Upper lobe of left lung (tissue), 6 donors: Measurements from ENCODE around the gene AIF1. TPM values are rescaled to one million over a fixed set of nuclear protein-coding genes. Genes with fewer than 3 reads are reported as not detected.

Experiments used
- ATAC-seq, 2 donors: fragments of 200-7000 bp; cut with Tn5 transposase; one replicate each; pipeline ENCODE4 v1.9.1; 2022; ENCODE audit warnings: mild to moderate bottlenecking in 2 of 2, moderate library complexity in 2 of 2; ENCODE audit not compliant: low FRiP score in 2 of 2
- DNase-seq, 2 donors: peaks; one replicate each; pipeline ENCODE4 v3.0.0-alpha.2; 2019 to 2020
- H3K27ac ChIP-seq, 4 donors: fragments of 200-600 bp; sonication (generic); one replicate each; pipeline ENCODE4 v1.5.1; 2016 to 2019
- H3K27me3 ChIP-seq, 4 donors: fragments of 200-600 bp; sonication (generic); one replicate each; pipeline ENCODE4 v1.5.1; 2017 to 2019
- H3K36me3 ChIP-seq, 4 donors: fragments of 200-600 bp; sonication (generic); one replicate each; pipeline ENCODE4 v1.5.1; 2016 to 2019
- H3K4me1 ChIP-seq, 4 donors: fragments of 200-600 bp; sonication (generic); one replicate each; pipeline ENCODE4 v1.5.1; 2018 to 2019
- H3K4me3 ChIP-seq, 4 donors: fragments of 200-600 bp; sonication (generic); one replicate each; pipeline ENCODE4 v1.5.1; 2017 to 2019; ENCODE audit warnings: mild to moderate bottlenecking in 2 of 4, moderate library complexity in 1 of 4
- H3K9me3 ChIP-seq, 4 donors: fragments of 200-600 bp; sonication (generic); one replicate each; pipeline ENCODE4 v1.5.1; 2018 to 2019
- EP300 ChIP-seq, 4 donors: sonication (generic); formaldehyde crosslinking; IDR thresholded peaks; one replicate each; pipeline ENCODE4 v1.5.1; 2017; ENCODE audit warnings: antibody characterized with exemption in 4 of 4, control low read depth in 2 of 4
- POLR2A ChIP-seq, 4 donors: fragments of 450-650 bp; IDR thresholded peaks; one replicate each; pipeline ENCODE4 v1.5.1; 2016 to 2017; ENCODE audit warnings: antibody characterized with exemption in 4 of 4, mild to moderate bottlenecking in 2 of 4
- POLR2AphosphoS5 ChIP-seq, 2 donors: sonication (generic); formaldehyde crosslinking; IDR thresholded peaks; one replicate each; pipeline ENCODE4 v1.5.1; 2017; ENCODE audit warnings: antibody characterized with exemption in 2 of 2
- WGBS, 2 donors: methylation state at CpG; one replicate each; pipeline ENCODE4 v1.1.5; 2017 to 2018; 5-methylcytosine and 5-hydroxymethylcytosine counted together
- small RNA-seq, 4 donors: library from RNA; depleted of rRNA; stranded (forward); fragments of <200 nt; gene quantifications; one replicate each; pipeline ENCODE3, GENCODE V24; 2016
- total RNA-seq, 6 donors: library from RNA; depleted of rRNA in 4 of 6; stranded (reverse); fragments of >200 nt in 4 of 6; gene quantifications; one replicate each; pipeline versions ENCODE4 v1.1.0 to v1.2.1, GENCODE V29; 2016 to 2021
- TF ChIP-seq, protein P1 (sequence below), 6 experiments: fragments of 450-650 bp in 4 of 6; fragments of 200-600 bp in 2 of 6; sonication (generic) in 2 of 6; IDR thresholded peaks; one replicate each; pipeline ENCODE4 v1.5.1; 2016 to 2019; ENCODE audit warnings: antibody characterized with exemption in 6 of 6
- donor health status: DM: no; HTN: no; CAD: no; lungs with moderate emphysema.
- donor health status: DM: no; HTN: yes; CAD: no; lungs with severe emphysema.

AIF1 gene
- total RNA-seq, 6 donors from 2014 or later, result 18.5 to 106 (median 79.7) TPM

DNA sequence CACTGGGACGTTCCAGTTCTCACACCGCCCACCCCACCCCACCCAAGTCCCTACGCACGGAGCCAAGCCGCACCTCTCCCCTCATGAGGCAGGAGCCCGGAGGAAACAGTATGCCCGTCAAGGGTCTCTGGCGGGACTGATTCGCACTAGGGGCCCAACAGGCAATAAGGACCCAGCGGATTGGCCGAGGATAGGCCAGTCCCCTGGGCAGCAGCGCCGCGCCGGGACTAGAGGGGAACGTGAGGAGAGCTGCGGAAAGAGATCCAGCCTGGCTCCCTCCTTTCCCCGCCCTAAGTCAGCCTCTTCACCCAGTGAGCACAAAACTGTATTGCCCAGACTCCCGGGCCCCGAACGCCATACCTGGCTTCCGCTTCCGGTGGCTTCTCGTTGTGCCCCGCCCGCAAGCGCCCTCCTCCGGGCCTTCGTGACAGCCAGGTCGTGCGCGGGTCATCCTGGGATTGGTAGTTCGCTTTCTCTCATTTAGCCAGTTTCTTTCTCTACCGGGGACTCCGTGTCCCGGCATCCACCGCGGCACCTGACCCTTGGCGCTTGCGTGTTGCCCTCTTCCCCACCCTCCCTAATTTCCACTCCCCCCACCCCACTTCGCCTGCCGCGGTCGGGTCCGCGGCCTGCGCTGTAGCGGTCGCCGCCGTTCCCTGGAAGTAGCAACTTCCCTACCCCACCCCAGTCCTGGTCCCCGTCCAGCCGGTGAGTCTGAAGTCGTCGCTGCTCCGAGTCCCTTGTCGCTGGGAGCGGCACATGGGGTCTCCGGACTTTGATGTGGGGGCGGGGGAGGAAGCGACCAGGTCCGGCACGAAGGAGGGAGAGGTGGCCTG, 50.7 kb downstream of the AIF1 start, which contains the start of gene CSNK2B:
Gene CSNK2B (plus strand): TSS at position 580 of the 836 bp plus-strand sequence. CDS start 752 bp downstream, outside the sequence.
- whole genome bisulfite sequencing, 2 donors, result 0% methylated on average over 10 to 52 of the region's 63 CpGs
- no peaks in the 10 kb centered on the region for H3K9me3 ChIP-seq
- TF ChIP-seq, protein P1, sequence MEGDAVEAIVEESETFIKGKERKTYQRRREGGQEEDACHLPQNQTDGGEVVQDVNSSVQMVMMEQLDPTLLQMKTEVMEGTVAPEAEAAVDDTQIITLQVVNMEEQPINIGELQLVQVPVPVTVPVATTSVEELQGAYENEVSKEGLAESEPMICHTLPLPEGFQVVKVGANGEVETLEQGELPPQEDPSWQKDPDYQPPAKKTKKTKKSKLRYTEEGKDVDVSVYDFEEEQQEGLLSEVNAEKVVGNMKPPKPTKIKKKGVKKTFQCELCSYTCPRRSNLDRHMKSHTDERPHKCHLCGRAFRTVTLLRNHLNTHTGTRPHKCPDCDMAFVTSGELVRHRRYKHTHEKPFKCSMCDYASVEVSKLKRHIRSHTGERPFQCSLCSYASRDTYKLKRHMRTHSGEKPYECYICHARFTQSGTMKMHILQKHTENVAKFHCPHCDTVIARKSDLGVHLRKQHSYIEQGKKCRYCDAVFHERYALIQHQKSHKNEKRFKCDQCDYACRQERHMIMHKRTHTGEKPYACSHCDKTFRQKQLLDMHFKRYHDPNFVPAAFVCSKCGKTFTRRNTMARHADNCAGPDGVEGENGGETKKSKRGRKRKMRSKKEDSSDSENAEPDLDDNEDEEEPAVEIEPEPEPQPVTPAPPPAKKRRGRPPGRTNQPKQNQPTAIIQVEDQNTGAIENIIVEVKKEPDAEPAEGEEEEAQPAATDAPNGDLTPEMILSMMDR (IDR thresholded peaks at IDR 0.05), result no peak
- peak; percentile 75 to 83 for TF ChIP-seq POLR2AphosphoS5 (IDR thresholded peaks at IDR 0.05)
- peak in 3 of 4 donors; percentile 72 to 91 (median 86) for TF ChIP-seq POLR2A (IDR thresholded peaks at IDR 0.05)
- no peaks in the 10 kb centered on the region for H3K27me3 ChIP-seq
- H3K4me1 ChIP-seq, result peaks cover 30 to 67% (median 45%) of the 10 kb centered on the region in 4 donors
- peak within 1 kb of the TSS; percentile 95 to 98 (median 97) for H3K27ac ChIP-seq
- DNase-seq, result peak; percentile 98 to 100
- H3K4me3 ChIP-seq, result peak within 1 kb of the TSS; percentile 71 to 96 (median 84)
- peak; percentile 96 to 97 for ATAC-seq
- H3K36me3 ChIP-seq, result peaks cover 26 to 58% (median 44%) of the 10 kb centered on the region in 4 donors

DNA sequence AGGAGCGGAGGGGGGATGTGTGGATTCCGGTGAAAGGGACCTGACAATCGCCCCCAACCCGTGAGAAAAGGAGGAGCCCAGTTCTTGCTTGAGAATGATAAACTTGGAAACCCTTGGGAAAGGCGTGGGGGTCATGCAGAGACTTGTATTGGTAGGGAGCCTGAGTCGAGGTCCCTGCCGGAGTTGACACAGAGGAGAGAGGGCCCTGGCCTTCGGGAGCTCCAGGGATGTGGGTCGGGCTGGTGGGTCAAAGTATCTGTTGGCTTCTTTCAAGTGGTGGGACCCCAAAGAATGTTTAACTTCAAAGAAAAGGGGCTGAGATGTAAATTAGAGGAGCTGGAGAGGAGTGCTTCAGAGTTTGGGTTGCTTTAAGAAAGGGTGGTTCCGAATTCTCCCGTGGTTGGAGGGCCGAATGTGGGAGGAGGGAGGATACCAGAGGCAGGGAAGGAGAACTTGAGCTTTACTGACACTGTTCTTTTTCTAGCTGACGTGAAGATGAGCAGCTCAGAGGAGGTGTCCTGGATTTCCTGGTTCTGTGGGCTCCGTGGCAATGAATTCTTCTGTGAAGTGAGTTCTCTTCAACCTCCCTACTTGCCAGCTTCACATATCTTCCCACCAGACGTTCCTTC, 51.4 kb downstream of the AIF1 start:
- H3K4me3 ChIP-seq, result peak overlapping the region; percentile 22 to 96 (median 84)
- no peak for ATAC-seq
- no peak for DNase-seq
- H3K27me3 ChIP-seq, result no peaks in the 10 kb centered on the region
- no peaks in the 10 kb centered on the region for H3K9me3 ChIP-seq
- peak overlapping the region; percentile 95 to 98 (median 97) for H3K27ac ChIP-seq
- TF ChIP-seq, protein P1 (IDR thresholded peaks at IDR 0.05), result no peak
- no peak for TF ChIP-seq EP300 (IDR thresholded peaks at IDR 0.05)
- TF ChIP-seq POLR2AphosphoS5 (IDR thresholded peaks at IDR 0.05), result no peak
- TF ChIP-seq POLR2A (IDR thresholded peaks at IDR 0.05), result no peak
- 2 to 5% methylated on average over 15 of the region's 15 CpGs for WGBS, 2 donors
- H3K4me1 ChIP-seq, result peaks cover 25 to 60% (median 38%) of the 10 kb centered on the region in 4 donors
- peaks cover 29 to 64% (median 51%) of the 10 kb centered on the region in 4 donors for H3K36me3 ChIP-seq

Small RNA genes within 50 kb of the gene (small RNA-seq; reads per million reads assigned to genes)
- 0 reads per million in 4 donors for gene MIR6832
- 0 reads per million in 4 donors for gene RF00019
- gene SNORA38, result 2.2 to 6.4 (median 2.6) reads per million in 4 donors
- 0 reads per million in 4 donors for gene UQCRHP1

Other genes starting within 250 kb of the AIF1 start
- 10 to 100 TPM; 21.6 to 81.7 (median 31.4) TPM for gene MICA, start 211.6 kb upstream of the AIF1 start, total RNA-seq
- 10 to 100 TPM in 4 of 6 donors, 1 to 10 TPM in 2; 4.9 to 14.4 (median 11.3) TPM for gene MICB, start 117.1 kb upstream of the AIF1 start, total RNA-seq
- not detected for gene MCCD1, start 86.3 kb upstream of the AIF1 start, total RNA-seq
- 100 to 1,000 TPM; 201 to 541 (median 270) TPM for gene DDX39B, start 73.2 kb upstream of the AIF1 start, total RNA-seq
- gene ATP6V1G2, start 68.6 kb upstream of the AIF1 start, total RNA-seq, result 1 to 10 TPM in 4 of 6 donors, under 1 TPM in 2; 0.55 to 2.0 (median 1.1) TPM
- 10 to 100 TPM; 18.2 to 45.1 (median 23.8) TPM for gene NFKBIL1, start 67.6 kb upstream of the AIF1 start, total RNA-seq
- 1 to 10 TPM in 2 of 6 donors, not detected in 4; 1.6 to 1.8 TPM for gene LTA, start 42.9 kb upstream of the AIF1 start, total RNA-seq
- 1 to 10 TPM in 5 of 6 donors, under 1 TPM in 1; 0.33 to 6.6 (median 2.9) TPM for gene TNF, start 39.7 kb upstream of the AIF1 start, total RNA-seq
- gene LTB, start 32.8 kb upstream of the AIF1 start, total RNA-seq, result 10 to 100 TPM in 1 of 6 donors, 1 to 10 TPM in 2, not detected in 3; 1.3 to 18.7 (median 8.2) TPM
- 100 to 1,000 TPM in 1 of 6 donors, 10 to 100 TPM in 3, 1 to 10 TPM in 2; 7.7 to 132 (median 33.5) TPM for gene LST1, start 29.0 kb upstream of the AIF1 start, total RNA-seq
- gene NCR3, start 22.2 kb upstream of the AIF1 start, total RNA-seq, result 1 to 10 TPM in 1 of 6 donors, under 1 TPM in 3, not detected in 2; 0.54 to 2.0 (median 0.70) TPM
- gene PRRC2A, start 5.5 kb downstream of the AIF1 start, total RNA-seq, result 100 to 1,000 TPM in 4 of 6 donors, 10 to 100 TPM in 2; 80.1 to 154 (median 125) TPM
- gene BAG6, start 37.4 kb downstream of the AIF1 start, total RNA-seq, result 100 to 1,000 TPM; 190 to 421 (median 294) TPM
- 1 to 10 TPM in 5 of 6 donors, under 1 TPM in 1; 0.89 to 4.3 (median 2.1) TPM for gene APOM, start 40.7 kb downstream of the AIF1 start, total RNA-seq
- gene C6orf47, start 45.5 kb downstream of the AIF1 start, total RNA-seq, result 10 to 100 TPM; 25.0 to 30.1 (median 28.4) TPM
- gene GPANK1, start 49.8 kb downstream of the AIF1 start, total RNA-seq, result 10 to 100 TPM; 12.0 to 45.1 (median 16.6) TPM
- gene CSNK2B, start 50.8 kb downstream of the AIF1 start, total RNA-seq, result 100 to 1,000 TPM; 105 to 172 (median 130) TPM
- gene LY6G5B, start 54.7 kb downstream of the AIF1 start, total RNA-seq, result 10 to 100 TPM in 4 of 6 donors, 1 to 10 TPM in 2; 6.7 to 22.0 (median 12.3) TPM
- 1 to 10 TPM in 4 of 6 donors, not detected in 2; 1.8 to 4.4 (median 3.1) TPM for gene LY6G5C, start 65.8 kb downstream of the AIF1 start, total RNA-seq
- gene ABHD16A, start 88.1 kb downstream of the AIF1 start, total RNA-seq, result 10 to 100 TPM; 42.1 to 62.5 (median 51.6) TPM
- 1 to 10 TPM in 4 of 6 donors, under 1 TPM in 2; 0.63 to 9.4 (median 1.7) TPM for gene LY6G6F, start 91.6 kb downstream of the AIF1 start, total RNA-seq
- not detected for gene LY6G6D, start 100.1 kb downstream of the AIF1 start, total RNA-seq
- gene LY6G6C, start 106.5 kb downstream of the AIF1 start, total RNA-seq, result under 1 TPM in 1 of 6 donors, not detected in 5; 0.23 TPM
- 1 to 10 TPM in 3 of 6 donors, under 1 TPM in 2, not detected in 1; 0.30 to 4.1 (median 1.2) TPM for gene MPIG6B, start 108.1 kb downstream of the AIF1 start, total RNA-seq
- 100 to 1,000 TPM in 2 of 6 donors, 10 to 100 TPM in 4; 46.6 to 157 (median 83.7) TPM for gene DDAH2, start 114.1 kb downstream of the AIF1 start, total RNA-seq
- 100 to 1,000 TPM; 138 to 497 (median 277) TPM for gene CLIC1, start 121.3 kb downstream of the AIF1 start, total RNA-seq
- 10 to 100 TPM in 4 of 6 donors, 1 to 10 TPM in 2; 7.3 to 52.4 (median 13.1) TPM for gene MSH5, start 124.8 kb downstream of the AIF1 start, total RNA-seq
- gene SAPCD1, start 147.4 kb downstream of the AIF1 start, total RNA-seq, result 10 to 100 TPM in 1 of 6 donors, 1 to 10 TPM in 5; 1.1 to 15.7 (median 5.3) TPM
- 1 to 10 TPM; 4.0 to 7.4 (median 6.6) TPM for gene VWA7, start 162.1 kb downstream of the AIF1 start, total RNA-seq
- 10 to 100 TPM; 21.2 to 67.8 (median 39.7) TPM for gene VARS1, start 180.5 kb downstream of the AIF1 start, total RNA-seq
- 10 to 100 TPM in 5 of 6 donors, 1 to 10 TPM in 1; 5.0 to 44.9 (median 20.9) TPM for gene LSM2, start 191.7 kb downstream of the AIF1 start, total RNA-seq
- gene HSPA1L, start 200.0 kb downstream of the AIF1 start, total RNA-seq, result 1 to 10 TPM in 5 of 6 donors, under 1 TPM in 1; 0.89 to 3.1 (median 2.0) TPM
- 100 to 1,000 TPM in 5 of 6 donors, 10 to 100 TPM in 1; 80.7 to 236 (median 144) TPM for gene HSPA1A, start 200.3 kb downstream of the AIF1 start, total RNA-seq
- gene HSPA1B, start 212.5 kb downstream of the AIF1 start, total RNA-seq, result 100 to 1,000 TPM in 5 of 6 donors, 10 to 100 TPM in 1; 92.2 to 177 (median 127) TPM
- 10 to 100 TPM; 28.3 to 90.3 (median 64.6) TPM for gene NEU1, start 247.6 kb downstream of the AIF1 start, total RNA-seq